GM19452 (cell line): ENCODE measurements around the gene GLUL.
"Not testable (repeated sequence)": the region's sequence is repeated elsewhere in the genome, so short reads cannot be mapped to it uniquely, and the experiment has no call there.

Source experiments
- ATAC-seq: cut with Tn5 transposase; IDR thresholded peaks from one replicate; pipeline ENCODE4 v1.9.1; 2021; ENCODE audit not compliant: unreplicated experiment

Gene GLUL

GRCh38 chr1:182394055-182394775 is 2.6 kb upstream of the GLUL start:
- no peak for ATAC-seq

- peak; percentile 2 for ATAC-seq
These were observed 749 bp upstream of the GLUL start for GRCh38 chr1:182392050-182393028.

- no peak for ATAC-seq
These were observed 595 bp downstream of the GLUL start for GRCh38 chr1:182391028-182391361.

GRCh38 chr1:182389619-182390047 is 2.0 kb downstream of the GLUL start:
- no peak for ATAC-seq

- no peak for ATAC-seq
These were observed 3.0 kb downstream of the GLUL start for GRCh38 chr1:182388392-182389134.

GRCh38 chr1:182387566-182387965 is 4.0 kb downstream of the GLUL start:
- ATAC-seq, result no peak

- ATAC-seq, result no peak
These were observed 4.6 kb downstream of the GLUL start for GRCh38 chr1:182386980-182387379.

- no peak for ATAC-seq
These were observed 5.4 kb downstream of the GLUL start for GRCh38 chr1:182385885-182386853.

- ATAC-seq, result no peak
These were observed 7.1 kb downstream of the GLUL start for GRCh38 chr1:182384387-182384960.

GRCh38 chr1:182383934-182384333 is 7.7 kb downstream of the GLUL start:
- ATAC-seq, result no peak

GRCh38 chr1:182383037-182383661 is 8.4 kb downstream of the GLUL start:
- ATAC-seq, result no peak

GRCh38 chr1:182381962-182382819 is 9.4 kb downstream of the GLUL start:
- no peak for ATAC-seq

GRCh38 chr1:182380199-182380598 is 11.4 kb downstream of the GLUL start:
- ATAC-seq, result no peak

- not testable (repeated sequence) for ATAC-seq
These were observed 11.8 kb downstream of the GLUL start for GRCh38 chr1:182379781-182380180.

- ATAC-seq, result no peak
These were observed 14.5 kb downstream of the GLUL start for GRCh38 chr1:182376936-182377574.

GRCh38 chr1:182374101-182374834 is 17.3 kb downstream of the GLUL start:
- ATAC-seq, result no peak

GRCh38 chr1:182370532-182370931 is 21.1 kb downstream of the GLUL start:
- ATAC-seq, result no peak
